Stimulated activated CD8-positive, alpha-beta memory T cell treated with anti-CD3 and anti-CD28 coated beads, Interleukin-2, amount 100 ng/mL, for 48 hours (primary cell): ENCODE data around the gene NDUFS8.
A peak's percentile ranks its signal among the peaks of the same experiment; 100 is the strongest.

Source experiments
- DNase-seq, 2 donors: peaks; one replicate each; pipeline ENCODE4 v3.0.0-alpha.2; 2020; ENCODE audit warnings: low read depth in 2 of 2

Gene NDUFS8

GRCh38 chr11:68036141-68036716 lies 5.7 kb downstream of the NDUFS8 start:
- DNase-seq: no peak

- DNase-seq: no peak
Observed at GRCh38 chr11:68036717-68037239, 6.3 kb downstream of the NDUFS8 start.

GRCh38 chr11:68037411-68038225 lies 7.1 kb downstream of the NDUFS8 start:
- no peak for DNase-seq

GRCh38 chr11:68038226-68038717 lies 7.8 kb downstream of the NDUFS8 start:
- DNase-seq: no peak

- peak; percentile 56 to 67 for DNase-seq
Observed at GRCh38 chr11:68038718-68039525, 8.4 kb downstream of the NDUFS8 start, which contains the start of gene TCIRG1. TCIRG1 (plus strand) TSS chr11:68039025; CDS start chr11:68041272, 2,247 bp downstream.

- no peak for DNase-seq
Observed at GRCh38 chr11:68039526-68040086, 9.1 kb downstream of the NDUFS8 start.

- DNase-seq: no peak
Observed at GRCh38 chr11:68040101-68040956, 9.8 kb downstream of the NDUFS8 start.

GRCh38 chr11:68040957-68041591 lies 10.6 kb downstream of the NDUFS8 start:
- DNase-seq: no peak

GRCh38 chr11:68041617-68042218 lies 11.2 kb downstream of the NDUFS8 start:
- DNase-seq: no peak

GRCh38 chr11:68042219-68043028 lies 11.9 kb downstream of the NDUFS8 start:
- DNase-seq: no peak

- DNase-seq: no peak
Observed at GRCh38 chr11:68043029-68043348, 12.5 kb downstream of the NDUFS8 start.

- no peak for DNase-seq
Observed at GRCh38 chr11:68043349-68044144, 13.1 kb downstream of the NDUFS8 start.

GRCh38 chr11:68044145-68044813 lies 13.8 kb downstream of the NDUFS8 start:
- no peak for DNase-seq

- DNase-seq: no peak
Observed at GRCh38 chr11:68044898-68045351, 14.4 kb downstream of the NDUFS8 start.

- no peak for DNase-seq
Observed at GRCh38 chr11:68047437-68048290, 17.2 kb downstream of the NDUFS8 start.

GRCh38 chr11:68048681-68049508 lies 18.4 kb downstream of the NDUFS8 start:
- no peak for DNase-seq
